Fibroblast of the aortic adventitia (primary cell): ENCODE measurements around the gene EEF1A2. TPM values are rescaled to one million over a fixed set of nuclear protein-coding genes. Genes with fewer than 3 reads are reported as not detected.
A peak's percentile ranks its signal among the peaks of the same experiment; 100 is the strongest.

Experiments used
- DNase-seq: peaks from one replicate; pipeline ENCODE4 v3.0.0-alpha.2; 2010; ENCODE audit warnings: low read depth
- H3K4me3 ChIP-seq: 2 replicates; pipeline ENCODE4 v1.5.1; 2011; ENCODE audit warnings: low read depth, mild to moderate bottlenecking, control low read depth, low read length, moderate library complexity
- total RNA-seq: library from RNA; depleted of rRNA; stranded (reverse); fragments of >200 nt; gene quantifications from 2 replicates; pipeline ENCODE4 v1.2.3, GENCODE V29; 2012; ENCODE audit warnings: low replicate concordance
- TF ChIP-seq, protein P1 (sequence below): IDR thresholded peaks from 2 replicates; pipeline ENCODE4 v1.5.1; 2011; ENCODE audit warnings: mild to moderate bottlenecking, low read length, control low read depth, inconsistent platforms; ENCODE audit not compliant: insufficient read depth

EEF1A2 gene
- total RNA-seq, 1 donor, result 0.18 TPM

DNA sequence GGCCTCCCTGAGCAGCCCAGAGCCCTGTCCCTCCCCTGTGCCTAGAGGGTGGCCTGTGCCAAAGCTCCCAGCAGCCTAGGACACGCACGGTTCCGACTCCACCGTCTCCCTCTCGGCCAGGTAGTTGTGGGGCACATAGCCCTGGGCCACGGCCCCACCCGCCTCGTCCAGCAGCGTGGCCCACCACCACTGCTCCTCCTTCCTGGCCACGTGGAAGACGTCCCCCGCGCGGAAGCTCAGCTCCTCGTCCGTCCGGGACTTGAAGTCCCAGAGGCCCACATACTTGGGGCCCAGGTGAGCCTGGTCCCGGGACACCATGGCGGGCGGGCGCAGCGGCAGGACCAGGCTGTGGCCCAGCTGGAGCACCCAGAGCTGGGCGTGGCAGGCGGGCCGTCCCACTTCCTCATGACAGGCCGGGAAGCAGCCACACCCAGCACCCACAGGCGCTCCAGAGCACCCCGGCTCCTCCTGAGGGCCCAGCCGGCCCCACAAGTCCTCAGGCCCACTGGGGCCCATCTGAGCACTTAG lies 38.2 kb upstream of the EEF1A2 start, which contains the start of gene PTK6:
Gene PTK6, minus strand, starts transcription at position 380 of the 528 bp plus-strand sequence. Its CDS starts 62 bp downstream, at position 318.
- DNase-seq, result no peak
- peak within 1 kb of the TSS; percentile 40 for H3K4me3 ChIP-seq
- TF ChIP-seq, protein P1, sequence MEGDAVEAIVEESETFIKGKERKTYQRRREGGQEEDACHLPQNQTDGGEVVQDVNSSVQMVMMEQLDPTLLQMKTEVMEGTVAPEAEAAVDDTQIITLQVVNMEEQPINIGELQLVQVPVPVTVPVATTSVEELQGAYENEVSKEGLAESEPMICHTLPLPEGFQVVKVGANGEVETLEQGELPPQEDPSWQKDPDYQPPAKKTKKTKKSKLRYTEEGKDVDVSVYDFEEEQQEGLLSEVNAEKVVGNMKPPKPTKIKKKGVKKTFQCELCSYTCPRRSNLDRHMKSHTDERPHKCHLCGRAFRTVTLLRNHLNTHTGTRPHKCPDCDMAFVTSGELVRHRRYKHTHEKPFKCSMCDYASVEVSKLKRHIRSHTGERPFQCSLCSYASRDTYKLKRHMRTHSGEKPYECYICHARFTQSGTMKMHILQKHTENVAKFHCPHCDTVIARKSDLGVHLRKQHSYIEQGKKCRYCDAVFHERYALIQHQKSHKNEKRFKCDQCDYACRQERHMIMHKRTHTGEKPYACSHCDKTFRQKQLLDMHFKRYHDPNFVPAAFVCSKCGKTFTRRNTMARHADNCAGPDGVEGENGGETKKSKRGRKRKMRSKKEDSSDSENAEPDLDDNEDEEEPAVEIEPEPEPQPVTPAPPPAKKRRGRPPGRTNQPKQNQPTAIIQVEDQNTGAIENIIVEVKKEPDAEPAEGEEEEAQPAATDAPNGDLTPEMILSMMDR, result no peak

DNA sequence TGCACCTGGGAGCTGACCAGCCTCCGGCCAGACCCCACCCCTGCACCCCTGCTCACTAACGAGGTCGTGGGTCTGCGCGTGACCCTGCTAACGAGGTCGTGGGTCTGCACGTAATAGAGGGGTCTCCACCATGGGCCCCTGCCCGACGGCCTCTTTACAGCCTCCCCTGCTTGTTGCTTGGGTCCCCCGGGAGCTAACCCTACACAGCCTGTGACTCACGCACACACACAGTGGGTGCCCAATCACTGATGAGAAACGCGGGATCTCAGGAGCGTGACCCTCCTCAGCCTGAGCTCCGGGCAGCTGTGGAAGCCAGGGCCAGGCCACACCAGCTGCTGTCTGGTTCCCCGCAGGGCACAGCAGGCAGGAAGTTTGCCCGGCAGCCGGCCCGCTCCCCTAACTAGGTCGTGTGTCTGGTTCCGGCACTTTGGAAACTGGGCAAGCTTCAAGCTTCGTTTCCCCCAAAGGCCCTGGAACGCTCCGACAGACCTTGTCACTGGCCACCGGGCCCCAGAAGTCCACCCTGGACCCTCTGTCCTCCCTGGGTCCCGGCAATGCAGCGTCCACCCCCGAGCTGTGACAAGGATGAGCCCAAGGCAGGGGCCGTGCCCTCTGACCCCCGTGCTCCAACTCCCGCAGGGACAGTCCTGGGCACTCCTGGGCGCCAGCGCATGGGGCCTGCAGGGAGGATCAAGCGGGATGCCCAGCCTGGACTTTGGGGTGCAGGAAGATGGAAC lies 37.5 kb upstream of the EEF1A2 start:
- TF ChIP-seq, protein P1, result no peak
- H3K4me3 ChIP-seq, result no peak overlapping the region
- DNase-seq, result peak; percentile 22

DNA sequence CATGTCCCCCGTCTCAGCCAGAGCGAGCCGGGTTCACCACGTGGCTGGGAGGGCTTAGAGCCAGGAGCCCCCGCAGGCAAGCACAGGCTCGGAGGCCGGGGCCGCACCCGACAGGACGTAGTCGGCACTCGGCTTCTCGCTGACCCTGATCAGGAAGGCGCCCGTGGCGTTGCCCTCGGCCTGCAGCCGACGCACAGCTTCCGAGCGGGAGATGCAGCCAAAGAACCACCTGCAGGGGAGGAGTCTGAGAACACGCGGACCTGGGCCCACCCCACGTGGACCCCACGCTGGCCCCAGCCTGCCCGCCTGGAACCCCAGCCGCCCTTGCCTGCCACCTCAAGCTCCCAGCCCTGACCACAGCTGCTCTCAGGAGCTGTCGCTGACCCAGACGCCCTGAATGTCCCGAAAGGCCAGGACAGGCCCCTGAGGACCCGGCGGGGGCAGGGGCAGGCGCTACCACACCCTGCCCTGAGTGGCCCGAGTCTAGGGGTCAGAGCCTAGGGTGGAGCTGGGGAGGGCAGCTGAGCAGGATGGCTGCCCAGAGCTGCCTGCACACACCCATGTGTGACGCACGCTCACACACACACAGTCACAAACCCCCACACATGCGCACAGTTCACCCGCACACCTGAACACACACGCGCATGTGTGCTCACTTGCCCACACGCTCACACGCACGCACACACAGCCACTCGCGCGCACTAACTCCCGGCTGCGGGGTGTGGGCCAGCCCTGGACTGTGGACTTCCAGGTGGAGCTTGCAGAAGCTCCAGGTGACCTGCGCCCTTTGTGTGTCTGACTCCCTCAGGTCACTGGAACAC lies 36.2 kb upstream of the EEF1A2 start:
- no peak overlapping the region for H3K4me3 ChIP-seq
- TF ChIP-seq, protein P1, result no peak
- DNase-seq, result peak; percentile 15

DNA sequence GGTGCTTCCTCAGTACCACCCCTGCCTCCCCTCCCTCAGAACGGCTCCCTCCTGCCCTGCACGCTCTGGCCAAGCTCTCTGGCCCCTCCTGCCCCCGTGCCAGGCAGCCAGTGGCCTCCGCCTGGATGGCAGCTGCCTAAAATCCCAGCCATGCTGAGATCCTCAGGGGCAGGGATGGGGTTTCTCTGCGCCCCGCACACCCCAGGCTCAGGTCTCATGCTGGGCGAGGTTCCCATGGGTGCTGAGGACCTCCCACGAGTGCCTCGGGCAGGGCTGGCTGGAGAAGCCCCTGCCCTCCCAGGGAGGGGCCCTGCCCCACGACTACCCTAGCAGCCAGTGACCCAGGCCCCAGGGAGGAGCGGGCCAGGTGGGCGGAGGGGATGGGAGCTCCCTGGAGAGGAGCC lies 35.5 kb upstream of the EEF1A2 start:
- DNase-seq, result no peak
- H3K4me3 ChIP-seq, result no peak overlapping the region
- TF ChIP-seq, protein P1, result no peak

DNA sequence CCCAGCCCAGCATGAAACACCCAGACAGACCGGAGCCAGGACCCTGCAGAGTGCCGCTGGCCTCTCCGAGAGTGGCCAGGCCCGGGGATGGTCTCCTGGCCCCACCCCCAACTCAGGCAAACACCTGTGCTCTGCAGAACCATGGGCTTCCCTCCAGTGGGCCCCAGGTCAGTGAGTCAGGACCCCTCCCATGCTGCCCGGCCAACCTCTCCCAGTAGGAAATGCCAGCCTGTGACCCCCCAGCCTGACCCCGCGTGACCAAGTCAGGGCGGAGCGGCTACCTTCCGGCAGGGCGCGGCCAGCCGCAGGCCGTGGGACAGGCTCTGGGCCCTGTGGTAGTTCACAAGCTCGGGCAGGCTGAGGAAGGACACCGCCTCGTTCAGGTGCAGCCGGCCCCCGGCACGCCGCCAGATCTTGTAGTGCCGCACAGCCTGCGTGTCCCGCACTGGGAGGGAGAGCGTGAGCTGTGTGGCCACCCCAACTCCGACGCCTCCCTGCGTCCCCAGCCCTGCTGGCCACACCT lies 35.0 kb upstream of the EEF1A2 start:
- DNase-seq, result no peak
- H3K4me3 ChIP-seq, result no peak overlapping the region
- TF ChIP-seq, protein P1, result no peak

DNA sequence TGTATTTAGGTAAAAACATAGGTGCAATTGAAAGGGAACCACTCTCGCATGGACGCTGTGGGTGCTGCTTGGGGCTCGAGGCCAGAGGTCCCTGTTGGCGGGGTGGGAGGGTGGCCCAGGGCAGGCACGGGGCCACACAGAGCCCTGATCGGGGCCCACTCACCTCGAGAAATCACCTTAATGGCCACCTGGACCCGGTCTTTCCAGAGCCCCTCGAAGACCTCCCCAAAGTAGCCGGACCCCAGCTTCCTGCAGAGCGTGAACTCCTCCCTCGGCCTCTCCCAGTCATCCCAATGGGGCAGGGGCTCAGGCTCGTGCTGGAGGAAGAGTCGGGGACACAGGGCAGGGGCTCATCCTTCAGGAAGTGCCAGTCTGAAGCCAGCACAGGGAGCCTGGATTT lies 34.5 kb upstream of the EEF1A2 start:
- no peak overlapping the region for H3K4me3 ChIP-seq
- TF ChIP-seq, protein P1, result no peak
- DNase-seq, result no peak
